ENCODE results near the gene USP34.
"Not testable (repeated sequence)": the region's sequence is repeated elsewhere in the genome, so short reads cannot be mapped to it uniquely, and the experiment has no call there.

USP34 gene

GRCh38 chr2:61423714-61424113 is 47.2 kb downstream of the USP34 start:
- no peak for DNase-seq (ENCODE audit: low spot score)

- DNase-seq (ENCODE audit: low spot score), result no peak
Measured at GRCh38 chr2:61421611-61422010, 49.3 kb downstream of the USP34 start.

- DNase-seq (ENCODE audit: low spot score), result no peak
Measured at GRCh38 chr2:61420991-61421544, 49.8 kb downstream of the USP34 start.

- DNase-seq (ENCODE audit: low spot score), result no peak
Measured at GRCh38 chr2:61419570-61419969, 51.3 kb downstream of the USP34 start.

DNA sequence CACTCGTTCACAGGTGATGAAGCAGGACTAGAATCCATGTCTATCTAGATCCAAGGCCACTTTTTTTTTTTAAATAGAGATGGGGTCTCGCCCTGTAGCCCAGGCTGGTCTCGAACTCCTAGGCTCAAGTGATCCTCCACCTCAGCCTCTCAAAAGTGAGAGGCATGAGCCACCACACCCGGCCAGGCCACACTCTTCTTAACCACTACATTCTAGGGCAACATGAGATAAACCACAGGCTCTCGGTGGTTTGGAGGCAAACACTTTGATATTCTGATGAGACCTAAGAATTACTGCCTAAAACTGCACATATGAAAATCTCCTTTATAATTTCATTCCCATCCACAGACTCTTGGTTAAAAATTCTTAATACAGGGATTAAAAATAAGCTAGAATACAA is 51.8 kb downstream of the USP34 start:
- no peak for DNase-seq (ENCODE audit: low spot score)

- DNase-seq (ENCODE audit: low spot score), result no peak
Measured at GRCh38 chr2:61416871-61417645, 53.8 kb downstream of the USP34 start.

DNA sequence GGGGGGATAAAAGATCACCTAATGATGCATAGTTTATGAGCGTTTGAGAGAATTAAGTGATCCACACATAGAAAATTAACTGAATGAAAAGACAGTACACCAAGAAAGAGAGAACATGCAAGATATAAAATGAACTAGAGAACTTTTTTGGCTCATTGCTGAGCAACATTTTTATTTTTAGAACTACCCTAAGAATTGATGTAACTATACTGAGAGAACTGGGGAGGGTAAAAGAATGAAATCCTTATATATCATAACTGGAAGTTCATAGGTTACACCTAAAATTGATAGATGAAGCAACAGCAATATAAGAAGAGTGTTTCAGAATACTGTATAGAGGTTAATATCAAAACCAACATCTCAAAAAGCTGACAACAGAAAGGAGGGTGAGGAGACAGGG is 55.6 kb downstream of the USP34 start:
- DNase-seq (ENCODE audit: low spot score), result no peak

GRCh38 chr2:61414674-61415073 is 56.2 kb downstream of the USP34 start:
- DNase-seq (ENCODE audit: low spot score), result no peak

DNA sequence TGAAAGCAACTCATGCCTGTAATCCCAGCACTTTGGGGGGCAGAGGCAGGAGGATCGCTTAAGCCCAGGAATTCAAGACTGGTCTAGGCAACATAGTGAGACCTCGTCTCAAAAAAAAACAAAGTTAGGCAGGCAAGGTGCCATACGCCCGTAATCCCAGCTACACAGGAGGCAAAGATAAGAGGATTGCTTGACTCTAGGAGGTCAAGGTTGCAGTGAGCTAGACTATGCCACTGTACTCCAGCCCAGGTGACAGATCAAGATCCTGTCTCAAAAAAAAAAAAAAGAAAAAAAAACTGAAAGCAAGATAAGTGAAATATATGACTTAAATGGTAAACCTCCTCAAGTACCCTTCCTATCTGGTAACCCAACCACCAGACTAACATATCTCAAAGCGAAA is 59.8 kb downstream of the USP34 start:
- no peak for DNase-seq (ENCODE audit: low spot score)

- no peak for DNase-seq (ENCODE audit: low spot score)
Measured at GRCh38 chr2:61410185-61410584, 60.7 kb downstream of the USP34 start.

DNA sequence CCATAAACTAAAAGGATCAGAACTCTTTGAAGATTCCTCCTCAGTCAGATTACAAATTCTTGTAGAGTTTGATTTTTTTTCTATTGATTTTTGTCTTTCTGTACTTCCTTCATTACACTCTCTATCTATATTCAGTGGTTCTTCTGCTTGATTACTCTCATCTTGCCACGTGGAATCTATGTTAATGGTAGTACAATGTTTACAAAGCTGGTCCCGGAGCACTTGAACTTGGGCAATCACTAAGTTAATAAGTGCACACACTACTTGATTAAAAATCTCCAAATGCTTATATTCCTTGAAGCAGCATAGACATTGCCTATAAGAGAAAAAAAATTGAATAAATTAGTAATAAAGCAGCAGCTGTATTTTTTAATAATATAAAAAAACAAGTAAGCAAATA is 65.1 kb downstream of the USP34 start:
- DNase-seq (ENCODE audit: low spot score), result no peak

GRCh38 chr2:61404438-61404837 is 66.4 kb downstream of the USP34 start:
- DNase-seq (ENCODE audit: low spot score), result no peak

GRCh38 chr2:61398413-61398812 is 72.5 kb downstream of the USP34 start:
- no peak for DNase-seq (ENCODE audit: low spot score)

DNA sequence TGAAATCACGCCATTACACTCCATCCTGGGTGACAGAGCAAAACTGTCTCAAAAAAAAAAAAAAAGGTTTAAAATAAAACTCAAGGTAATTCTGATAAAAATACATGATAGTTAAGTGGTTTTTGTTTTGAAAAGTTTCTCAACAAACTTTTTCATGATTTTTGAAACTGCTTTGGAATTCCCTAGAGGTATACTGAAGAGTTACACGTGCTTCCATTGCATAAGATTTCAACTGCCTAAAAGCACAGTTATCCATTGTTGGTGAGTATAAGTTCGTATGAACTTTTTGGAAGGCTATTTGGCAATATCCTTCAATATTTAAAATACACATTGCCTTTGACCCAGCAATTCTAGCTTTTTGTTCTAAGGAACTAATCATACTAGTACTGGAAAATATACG is 74.9 kb downstream of the USP34 start:
- no peak for DNase-seq (ENCODE audit: low spot score)

DNA sequence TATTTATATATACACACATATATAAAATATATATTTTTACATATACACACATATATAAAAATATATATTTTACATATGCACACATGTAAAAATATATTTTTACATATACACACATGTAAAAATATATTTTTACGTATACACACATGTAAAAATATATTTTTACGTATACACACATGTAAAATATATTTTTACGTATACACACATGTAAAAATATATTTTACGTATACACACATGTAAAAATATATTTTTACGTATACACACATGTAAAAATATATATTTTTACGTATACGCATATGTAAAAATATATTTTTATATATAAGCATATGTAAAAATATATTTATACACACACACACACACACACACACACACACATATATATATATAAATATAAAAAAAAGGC is 83.3 kb downstream of the USP34 start:
- DNase-seq (ENCODE audit: low spot score), result not testable (repeated sequence)

GRCh38 chr2:61380882-61381197 is 90.0 kb downstream of the USP34 start:
- not testable (repeated sequence) for DNase-seq (ENCODE audit: low spot score)

DNA sequence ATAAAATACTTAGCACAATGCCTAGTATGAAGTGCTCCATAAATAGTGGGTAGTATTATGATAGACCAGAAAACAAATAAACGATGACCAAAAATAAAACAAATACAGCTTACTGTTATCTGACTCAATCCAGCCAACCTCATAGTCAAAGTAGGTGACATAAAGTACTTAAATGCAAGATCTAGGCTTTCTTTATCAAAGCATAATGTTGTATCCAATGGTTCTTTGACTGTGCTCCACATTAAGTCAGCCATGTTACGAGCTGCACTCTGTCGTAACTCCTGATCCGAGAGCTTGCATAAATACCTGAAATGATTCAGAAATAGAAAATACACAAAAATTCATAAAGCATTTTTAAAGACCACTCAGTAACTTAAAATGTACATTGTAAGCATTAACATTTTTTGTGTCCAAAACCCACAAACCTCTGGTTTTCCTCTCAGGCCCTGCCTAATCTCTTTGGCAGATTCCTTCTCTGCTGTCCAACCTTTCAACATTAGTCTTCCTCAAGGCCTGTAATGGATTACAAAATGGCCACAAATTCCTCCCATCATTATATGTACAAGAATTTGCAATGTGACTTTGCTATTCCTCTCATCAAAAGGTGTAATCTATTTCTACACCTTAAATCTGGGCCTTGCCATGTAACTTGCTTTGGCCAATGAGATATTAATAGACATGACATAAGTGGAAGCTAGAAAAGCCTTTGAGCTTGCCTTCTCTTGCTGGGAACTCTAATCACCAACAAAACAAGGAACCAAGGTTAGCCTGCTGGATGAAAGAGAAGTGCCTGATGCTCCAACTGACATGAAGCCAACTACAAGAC is 90.6 kb downstream of the USP34 start:
- no peak for DNase-seq (ENCODE audit: low spot score)

GRCh38 chr2:61379521-61379920 is 91.4 kb downstream of the USP34 start:
- DNase-seq (ENCODE audit: low spot score), result no peak

- no peak for DNase-seq (ENCODE audit: low spot score)
Measured at GRCh38 chr2:61378281-61378680, 92.6 kb downstream of the USP34 start.

GRCh38 chr2:61377046-61377445 is 93.8 kb downstream of the USP34 start:
- DNase-seq (ENCODE audit: low spot score), result no peak

GRCh38 chr2:61376211-61376610 is 94.7 kb downstream of the USP34 start:
- DNase-seq (ENCODE audit: low spot score), result no peak

- no peak for DNase-seq (ENCODE audit: low spot score)
Measured at GRCh38 chr2:61371027-61371426, 99.9 kb downstream of the USP34 start.

Measured in ecto neural progenitor cell (in vitro differentiated cells).